GM12874 (cell line): ENCODE measurements around the gene TTC7B.

Source experiments
- CTCF ChIP-seq: IDR thresholded peaks from 2 replicates; pipeline ENCODE4 v1.5.1; 2011; ENCODE audit warnings: low read depth, mild to moderate bottlenecking, control low read depth, low read length, moderate library complexity; ENCODE audit not compliant: insufficient read depth

TTC7B gene

DNA sequence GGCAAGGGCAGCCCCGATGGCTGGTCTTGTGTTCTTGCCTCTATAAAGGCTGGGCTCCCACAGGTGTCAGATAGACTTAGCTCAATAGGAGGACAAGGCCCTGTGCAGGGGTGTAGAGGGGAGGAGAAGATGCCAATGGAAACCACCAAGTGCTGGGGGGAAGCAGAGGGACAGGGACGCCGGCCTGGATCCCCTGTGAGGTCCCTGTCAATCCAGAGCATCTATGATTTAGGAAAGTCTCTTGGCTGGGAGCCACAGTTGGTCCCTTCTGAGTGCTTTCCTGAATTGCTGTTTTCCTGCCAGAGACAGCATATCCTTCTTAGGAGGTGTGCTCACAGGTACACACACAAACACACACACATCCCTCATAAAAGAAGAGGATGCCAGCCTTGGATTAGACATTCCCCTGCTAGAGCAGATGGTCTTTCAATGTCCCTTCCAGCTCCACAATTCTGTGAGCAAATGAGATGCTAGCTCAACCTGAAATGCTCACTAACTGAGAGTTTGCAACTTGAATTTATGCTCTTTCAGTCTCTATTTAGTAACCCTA lies 62.7 kb downstream of the TTC7B start:
- no peak for TF ChIP-seq CTCF

- TF ChIP-seq CTCF: no peak
These were observed 65.5 kb downstream of the TTC7B start for GRCh38 chr14:90750701-90751100.

DNA sequence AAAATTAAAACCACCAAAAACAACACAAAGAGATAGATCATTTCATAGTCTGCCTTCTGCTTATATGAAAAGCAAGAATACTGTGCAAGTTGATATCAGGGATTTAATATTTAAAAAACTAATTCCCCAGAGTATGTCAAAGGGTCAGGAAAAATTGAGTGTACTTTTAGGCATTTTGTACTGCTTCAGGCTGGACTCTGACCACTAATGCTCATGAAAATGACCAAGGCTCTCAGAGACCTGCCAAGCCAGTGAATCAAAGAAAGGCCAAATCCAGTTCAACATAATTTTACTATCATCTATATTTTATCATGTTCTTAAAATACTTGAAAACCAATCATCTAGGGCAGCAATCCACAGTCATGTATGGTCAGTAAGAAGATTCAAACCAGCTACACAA lies 66.0 kb downstream of the TTC7B start:
- no peak for TF ChIP-seq CTCF

DNA sequence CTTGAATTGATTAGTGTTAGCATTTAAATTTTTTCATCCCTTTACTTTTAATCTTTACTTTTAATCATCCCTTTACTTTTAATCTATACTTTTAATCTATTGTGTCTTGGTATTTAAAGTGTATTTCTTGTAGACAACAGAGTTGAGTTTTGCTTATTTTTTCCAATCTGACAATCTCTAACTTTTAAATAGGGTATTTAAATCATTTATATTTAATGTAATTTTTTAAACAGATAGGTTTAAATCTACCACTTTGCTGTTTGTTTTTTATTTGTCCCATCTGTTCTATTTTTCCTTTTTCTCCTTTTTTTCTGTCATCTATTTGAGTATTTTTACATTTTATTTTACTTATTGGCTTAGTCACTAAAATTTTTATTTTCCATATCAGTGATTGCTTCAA lies 68.3 kb downstream of the TTC7B start:
- TF ChIP-seq CTCF: no peak

DNA sequence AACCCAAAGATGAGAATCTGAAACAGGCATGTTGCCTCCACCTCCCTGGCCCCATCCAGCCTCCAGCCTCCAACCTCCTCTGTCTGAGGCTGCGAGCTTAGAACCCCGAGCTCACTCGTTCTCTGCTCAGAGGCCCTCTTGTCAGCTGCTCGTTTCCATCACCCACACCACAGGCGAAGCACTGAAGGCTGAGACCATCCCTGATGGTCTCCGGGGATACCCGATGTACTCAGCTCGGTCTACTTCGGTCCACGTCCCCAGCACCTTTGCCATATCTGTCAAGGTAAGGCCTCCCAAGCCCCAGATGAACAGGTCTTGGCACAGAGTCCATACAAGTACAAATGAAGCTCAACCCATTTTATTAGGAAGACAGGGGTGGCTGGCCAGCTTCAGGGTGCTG lies 72.4 kb downstream of the TTC7B start:
- TF ChIP-seq CTCF: no peak

DNA sequence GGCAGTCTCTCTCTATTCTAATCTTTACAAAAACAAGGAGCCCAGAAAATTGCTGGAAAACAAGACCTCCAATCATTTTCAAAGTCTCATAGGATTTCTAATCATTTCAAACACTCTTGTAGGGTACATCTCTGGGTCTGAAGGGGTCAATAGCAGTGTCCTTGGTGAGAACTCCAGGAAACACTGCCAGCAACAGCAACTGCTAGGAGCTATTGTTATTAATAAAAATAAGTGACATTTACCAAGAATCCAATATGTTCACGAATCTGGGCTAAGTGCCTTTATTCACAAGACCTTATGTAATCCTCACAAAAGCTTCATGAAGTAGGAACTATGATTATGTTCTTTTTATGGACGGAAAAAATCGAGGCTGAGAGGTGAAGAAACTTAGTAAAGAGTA lies 72.8 kb downstream of the TTC7B start:
- no peak for TF ChIP-seq CTCF

DNA sequence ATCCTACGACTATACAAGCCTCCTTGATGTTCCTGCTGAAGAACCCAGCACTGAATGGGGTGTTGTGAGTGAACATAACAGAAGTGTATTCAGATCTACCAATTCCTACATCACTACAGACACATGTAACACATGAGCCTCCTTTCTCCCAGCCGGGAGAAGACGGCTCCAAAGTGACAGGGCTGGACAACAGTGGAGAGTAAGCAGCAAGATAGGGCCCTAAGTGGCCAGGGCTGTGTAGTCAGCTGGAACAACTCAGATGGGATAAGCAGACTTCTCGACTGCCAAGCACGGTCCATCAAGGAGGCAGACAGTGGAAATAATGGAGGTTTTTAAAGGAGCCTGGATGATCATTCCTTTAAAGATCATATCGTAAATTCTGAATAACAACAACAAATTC lies 73.5 kb downstream of the TTC7B start:
- no peak for TF ChIP-seq CTCF
